ENCODE data around the gene BRINP3. TPM values are rescaled to one million over a fixed set of nuclear protein-coding genes. Genes with fewer than 3 reads are reported as not detected.

Gene BRINP3
- total and polyA plus RNA-seq, 2 of the 13 experiments (the other 11 are each of a cell fraction or from before 2014, with no cell fraction given) = not detected

GRCh38 chr1:190049314-190049713 is 428.4 kb downstream of the BRINP3 start:
- 0% methylated on average over 1 of the region's 1 CpG for WGBS (ENCODE audit: low lambda C conversion rate)
- POLR2A ChIA-PET = no interaction called here
- DNase-seq (ENCODE audit: low spot score) = no peak
- intact Hi-C loops (cut with micrococcal nuclease; ENCODE audit: unreplicated experiment) (no loop called here), in situ Hi-C loops (cut with HindIII; ENCODE audit: extremely low pct_ligation_motif_present, low pct_unique_long_range_greater_than_20kb) (no loop called here)
- Histone ChIP-seq H3K36me3 (replicated peaks in 1 of 2; ENCODE audit: control insufficient read depth in 1 of 2, insufficient read depth in 2 of 2, low read length in 2 of 2) (no peaks in the 10 kb centered on the region), H4K20me1 (ENCODE audit: insufficient read depth, low read length) (no peaks in the 10 kb centered on the region), H3K9me3 (ENCODE audit: low read length) (no peaks in the 10 kb centered on the region), H3K4me2 (ENCODE audit: low read depth, low read length) (no peak overlapping the region), H3K27ac (ENCODE audit: extremely low read length, insufficient read depth, low read length) (no peak overlapping the region), H3K4me1 (ENCODE audit: insufficient read depth, low read length) (no peaks in the 10 kb centered on the region), H3K9ac (ENCODE audit: insufficient read depth, low read depth, low read length) (no peak overlapping the region), H3K4me3 (replicated peaks in 1 of 3; ENCODE audit: insufficient read depth in 1 of 3, low read depth in 2 of 3, low read length in 3 of 3) (no peak overlapping the region), H3K79me2 (ENCODE audit: insufficient read depth, low read length) (no peaks in the 10 kb centered on the region), H3K27me3 (ENCODE audit: control insufficient read depth in 1 of 2, insufficient read depth in 2 of 2, low read length in 2 of 2) (no peaks in the 10 kb centered on the region), H2AFZ (ENCODE audit: low read length) (no peak overlapping the region)
- TF ChIP-seq KMT2A (CRISPR knock-in tag; IDR thresholded peaks at IDR 0.05) (no peak), LBX2 (CRISPR knock-in tag; IDR thresholded peaks at IDR 0.05; ENCODE audit: borderline replicate concordance) (no peak), ZNF558 (CRISPR knock-in tag; IDR thresholded peaks at IDR 0.05; ENCODE audit: borderline replicate concordance) (no peak), ZNF564 (CRISPR knock-in tag; IDR thresholded peaks at IDR 0.05) (no peak), ZNF256 (CRISPR knock-in tag; conservative IDR thresholded peaks at IDR 0.05) (no peak), GMEB1 (CRISPR knock-in tag; IDR thresholded peaks at IDR 0.05; ENCODE audit: borderline replicate concordance) (no peak), ZNF776 (CRISPR knock-in tag; IDR thresholded peaks at IDR 0.05) (no peak), CBFB (CRISPR knock-in tag; IDR thresholded peaks at IDR 0.05) (no peak), PHB2 (IDR thresholded peaks at IDR 0.05; ENCODE audit: partially characterized antibody) (no peak), NCOA2 (CRISPR knock-in tag; IDR thresholded peaks at IDR 0.05) (no peak), PREB (CRISPR knock-in tag; IDR thresholded peaks at IDR 0.05) (no peak)
- TF ChIP-seq, protein P1, sequence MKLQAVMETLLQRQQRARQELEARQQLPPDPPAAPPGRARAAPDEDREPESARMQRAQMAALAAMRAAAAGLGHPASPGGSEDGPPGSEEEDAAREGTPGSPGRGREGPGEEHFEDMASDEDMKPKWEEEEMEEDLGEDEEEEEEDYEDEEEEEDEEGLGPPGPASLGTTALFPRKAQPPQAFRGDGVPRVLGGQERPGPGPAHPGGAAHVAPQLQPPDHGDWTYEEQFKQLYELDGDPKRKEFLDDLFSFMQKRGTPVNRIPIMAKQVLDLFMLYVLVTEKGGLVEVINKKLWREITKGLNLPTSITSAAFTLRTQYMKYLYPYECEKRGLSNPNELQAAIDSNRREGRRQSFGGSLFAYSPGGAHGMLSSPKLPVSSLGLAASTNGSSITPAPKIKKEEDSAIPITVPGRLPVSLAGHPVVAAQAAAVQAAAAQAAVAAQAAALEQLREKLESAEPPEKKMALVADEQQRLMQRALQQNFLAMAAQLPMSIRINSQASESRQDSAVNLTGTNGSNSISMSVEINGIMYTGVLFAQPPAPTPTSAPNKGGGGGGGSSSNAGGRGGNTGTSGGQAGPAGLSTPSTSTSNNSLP (IDR thresholded peaks at IDR 0.05; ENCODE audit: low read depth, low read length) = no peak
- TF ChIP-seq, protein P2, sequence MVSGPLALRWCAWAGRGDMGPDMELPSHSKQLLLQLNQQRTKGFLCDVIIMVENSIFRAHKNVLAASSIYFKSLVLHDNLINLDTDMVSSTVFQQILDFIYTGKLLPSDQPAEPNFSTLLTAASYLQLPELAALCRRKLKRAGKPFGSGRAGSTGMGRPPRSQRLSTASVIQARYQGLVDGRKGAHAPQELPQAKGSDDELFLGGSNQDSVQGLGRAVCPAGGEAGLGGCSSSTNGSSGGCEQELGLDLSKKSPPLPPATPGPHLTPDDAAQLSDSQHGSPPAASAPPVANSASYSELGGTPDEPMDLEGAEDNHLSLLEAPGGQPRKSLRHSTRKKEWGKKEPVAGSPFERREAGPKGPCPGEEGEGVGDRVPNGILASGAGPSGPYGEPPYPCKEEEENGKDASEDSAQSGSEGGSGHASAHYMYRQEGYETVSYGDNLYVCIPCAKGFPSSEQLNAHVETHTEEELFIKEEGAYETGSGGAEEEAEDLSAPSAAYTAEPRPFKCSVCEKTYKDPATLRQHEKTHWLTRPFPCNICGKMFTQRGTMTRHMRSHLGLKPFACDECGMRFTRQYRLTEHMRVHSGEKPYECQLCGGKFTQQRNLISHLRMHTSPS (CRISPR knock-in tag; IDR thresholded peaks at IDR 0.05; ENCODE audit: low read depth) = no peak
- FAIRE-seq = no peak
- BruUV-seq (replicated peaks) = no TSS peak
- CTCF ChIA-PET (ENCODE audit: low intra/inter-chr PET ratio, low total read pairs) = no interaction called here
- ATAC-seq = no peak
